Kidney epithelial cell (primary cell): ENCODE results near the gene STK10. TPM values are rescaled to one million over a fixed set of nuclear protein-coding genes. Genes with fewer than 3 reads are reported as not detected.

ENCODE experiments used
- DNase-seq: peaks from one replicate; pipeline ENCODE4 v3.0.0-alpha.2; 2010; ENCODE audit warnings: low read depth
- H3K27me3 ChIP-seq: 2 replicates; pipeline ENCODE4 v1.6.0; 2011; ENCODE audit warnings: low read length; ENCODE audit not compliant: control insufficient read depth, insufficient read depth
- H3K36me3 ChIP-seq: 2 replicates; pipeline ENCODE4 v1.5.1; 2011; ENCODE audit warnings: low read length; ENCODE audit not compliant: control insufficient read depth, insufficient read depth
- H3K4me3 ChIP-seq: 2 replicates; pipeline ENCODE4 v1.5.1; 2011; ENCODE audit warnings: low read depth, mild to moderate bottlenecking, control low read depth, low read length
- CTCF ChIP-seq: IDR thresholded peaks from 2 replicates; pipeline ENCODE4 v1.5.1; 2011; ENCODE audit warnings: mild to moderate bottlenecking, moderate library complexity, low read length, control low read depth, inconsistent platforms; ENCODE audit not compliant: insufficient read depth, poor library complexity, severe bottlenecking
- total RNA-seq: library from RNA; depleted of rRNA; stranded (reverse); fragments of >200 nt; gene quantifications from 2 replicates; pipeline ENCODE4 v1.2.3, GENCODE V29; 2015

Gene STK10
- total RNA-seq, 1 donor from 2014 or later, result 24.7 TPM

GRCh38 chr5:172145870-172146747, 41.9 kb downstream of the STK10 start:
- no peaks in the 10 kb centered on the region for H3K27me3 ChIP-seq
- no peak for DNase-seq
- no peak overlapping the region for H3K4me3 ChIP-seq
- no peaks in the 10 kb centered on the region for H3K36me3 ChIP-seq
- no peak for TF ChIP-seq CTCF

GRCh38 chr5:172144931-172145869, 42.8 kb downstream of the STK10 start:
- H3K27me3 ChIP-seq, result no peaks in the 10 kb centered on the region

GRCh38 chr5:172144291-172144815, 43.7 kb downstream of the STK10 start:
- no peak overlapping the region for H3K4me3 ChIP-seq
- no peak for DNase-seq
- TF ChIP-seq CTCF, result no peak
- no peaks in the 10 kb centered on the region for H3K27me3 ChIP-seq
- H3K36me3 ChIP-seq, result no peaks in the 10 kb centered on the region

More at GRCh38 chr5:172144931-172145869, 42.8 kb downstream of the STK10 start:
- Histone ChIP-seq H3K36me3 (no peaks in the 10 kb centered on the region), H3K4me3 (no peak overlapping the region)
- no peak for DNase-seq
- TF ChIP-seq CTCF, result no peak

- H3K36me3 ChIP-seq, result no peaks in the 10 kb centered on the region
- DNase-seq, result no peak
- H3K4me3 ChIP-seq, result no peak overlapping the region
- H3K27me3 ChIP-seq, result no peaks in the 10 kb centered on the region
- no peak for TF ChIP-seq CTCF
Measured at GRCh38 chr5:172143875-172144274, 44.1 kb downstream of the STK10 start.

- Histone ChIP-seq H3K27me3 (no peaks in the 10 kb centered on the region), H3K4me3 (no peak overlapping the region), H3K36me3 (no peaks in the 10 kb centered on the region)
- DNase-seq, result no peak
- TF ChIP-seq CTCF, result no peak
Measured at GRCh38 chr5:172142709-172143215, 45.3 kb downstream of the STK10 start.
